Right renal cortex interstitium (tissue), 3 donors: ENCODE data around the gene PPP1R16B. TPM values are rescaled to one million over a fixed set of nuclear protein-coding genes. Genes with fewer than 3 reads are reported as not detected.
A peak's percentile ranks its signal among the peaks of the same experiment; 100 is the strongest.

Experiments used
- DNase-seq, 3 donors: peaks; one replicate each; pipeline ENCODE4 v3.0.0-alpha.2; 2013; ENCODE audit warnings: low read depth in 3 of 3, low spot score in 2 of 3
- polyA plus RNA-seq, 3 donors: library from polyadenylated mRNA; unstranded; fragments of 120-200 nt; gene quantifications; one replicate each; pipeline ENCODE4 v1.2.1, GENCODE V29; 2013; ENCODE audit not compliant: insufficient read length in 3 of 3

The PPP1R16B gene
- polyA plus RNA-seq, 3 donors = 7.5 to 8.8 (median 8.3) TPM

- DNase-seq = no peak
Measured at GRCh38 chr20:38873050-38873581, 67.6 kb downstream of the PPP1R16B start.

- DNase-seq = no peak
Measured at GRCh38 chr20:38874460-38875174, 69.1 kb downstream of the PPP1R16B start.

GRCh38 chr20:38875175-38875993, 69.9 kb downstream of the PPP1R16B start:
- DNase-seq = no peak

- no peak for DNase-seq
Measured at GRCh38 chr20:38877483-38877882, 72.0 kb downstream of the PPP1R16B start.

GRCh38 chr20:38878866-38879265, 73.4 kb downstream of the PPP1R16B start:
- DNase-seq = peak in 2 of 3 donors; percentile 19 to 32

- DNase-seq = no peak
Measured at GRCh38 chr20:38880952-38881735, 75.6 kb downstream of the PPP1R16B start.

GRCh38 chr20:38881806-38882440, 76.4 kb downstream of the PPP1R16B start:
- DNase-seq = no peak

- DNase-seq = no peak
Measured at GRCh38 chr20:38882600-38882999, 77.1 kb downstream of the PPP1R16B start.

GRCh38 chr20:38883081-38883980, 77.8 kb downstream of the PPP1R16B start:
- DNase-seq = no peak

GRCh38 chr20:38883981-38884733, 78.7 kb downstream of the PPP1R16B start:
- no peak for DNase-seq

GRCh38 chr20:38885357-38885756, 79.9 kb downstream of the PPP1R16B start:
- no peak for DNase-seq

- DNase-seq = no peak
Measured at GRCh38 chr20:38888059-38888831, 82.7 kb downstream of the PPP1R16B start.

- DNase-seq = no peak
Measured at GRCh38 chr20:38889050-38889449, 83.6 kb downstream of the PPP1R16B start.

GRCh38 chr20:38889792-38890496, 84.4 kb downstream of the PPP1R16B start:
- no peak for DNase-seq

GRCh38 chr20:38890497-38890818, 85.0 kb downstream of the PPP1R16B start:
- no peak for DNase-seq

GRCh38 chr20:38892091-38892981, 86.8 kb downstream of the PPP1R16B start:
- DNase-seq = no peak
